ENCODE results near the gene TNFRSF18.
"Not testable (repeated sequence)": the region's sequence is repeated elsewhere in the genome, so short reads cannot be mapped to it uniquely, and the experiment has no call there.

The TNFRSF18 gene

GRCh38 chr1:1206376-1206965, at the start of gene TNFRSF18:
TNFRSF18 (minus strand) TSS chr1:1206592; CDS start chr1:1206571, 21 bp downstream.
- DNase-seq (ENCODE audit: low read depth), result no peak

DNA sequence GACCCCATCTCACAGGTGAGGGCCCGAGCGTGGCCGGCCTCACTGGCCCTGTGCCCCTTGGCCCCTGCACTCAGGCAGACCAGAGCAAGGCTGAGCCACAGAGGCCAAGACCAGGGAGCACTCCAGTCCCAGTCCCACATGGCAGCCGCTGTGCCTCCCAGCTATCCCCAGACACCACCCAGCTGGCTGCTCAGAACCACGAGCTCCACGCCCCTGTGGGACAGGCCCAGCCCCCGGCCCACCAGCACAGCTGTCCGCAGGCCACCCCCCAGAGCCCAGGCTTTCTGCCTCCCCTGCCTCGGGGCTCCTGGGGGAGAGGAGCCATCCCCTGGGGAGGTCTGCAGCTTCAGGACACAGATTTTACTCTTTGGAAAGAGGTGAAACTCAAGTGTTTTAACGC, 49.2 kb upstream of the TNFRSF18 start:
- no peak for DNase-seq (ENCODE audit: low read depth)

- no peak for DNase-seq (ENCODE audit: low read depth)
Observed at GRCh38 chr1:1255078-1255477, 48.7 kb upstream of the TNFRSF18 start.

- no peak for DNase-seq (ENCODE audit: low read depth)
Observed at GRCh38 chr1:1254667-1254998, 48.2 kb upstream of the TNFRSF18 start.

GRCh38 chr1:1253972-1254666, 47.7 kb upstream of the TNFRSF18 start:
- no peak for DNase-seq (ENCODE audit: low read depth)

DNA sequence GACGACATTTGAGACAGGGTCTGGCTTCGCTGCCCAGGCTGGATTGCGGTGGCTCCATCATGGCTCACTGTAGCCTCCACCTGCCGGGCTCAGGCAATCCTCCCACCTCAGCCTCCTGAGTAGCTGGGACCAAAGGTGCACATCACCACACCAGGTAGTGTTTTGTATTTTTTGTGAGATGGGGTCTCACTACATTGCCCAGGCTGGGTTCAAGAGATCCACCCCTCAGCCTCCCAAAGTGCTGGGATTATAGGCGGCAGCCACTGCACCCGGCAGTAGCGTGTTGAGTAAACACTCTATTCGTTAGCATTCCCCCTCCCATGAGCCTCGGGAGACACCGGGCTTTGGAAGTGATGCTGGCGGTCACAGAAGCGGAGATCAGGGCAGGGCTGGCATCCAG, 46.9 kb upstream of the TNFRSF18 start:
- DNase-seq (ENCODE audit: low read depth), result no peak

GRCh38 chr1:1250786-1251284, 44.4 kb upstream of the TNFRSF18 start:
- DNase-seq (ENCODE audit: low read depth), result peak; percentile 40

DNA sequence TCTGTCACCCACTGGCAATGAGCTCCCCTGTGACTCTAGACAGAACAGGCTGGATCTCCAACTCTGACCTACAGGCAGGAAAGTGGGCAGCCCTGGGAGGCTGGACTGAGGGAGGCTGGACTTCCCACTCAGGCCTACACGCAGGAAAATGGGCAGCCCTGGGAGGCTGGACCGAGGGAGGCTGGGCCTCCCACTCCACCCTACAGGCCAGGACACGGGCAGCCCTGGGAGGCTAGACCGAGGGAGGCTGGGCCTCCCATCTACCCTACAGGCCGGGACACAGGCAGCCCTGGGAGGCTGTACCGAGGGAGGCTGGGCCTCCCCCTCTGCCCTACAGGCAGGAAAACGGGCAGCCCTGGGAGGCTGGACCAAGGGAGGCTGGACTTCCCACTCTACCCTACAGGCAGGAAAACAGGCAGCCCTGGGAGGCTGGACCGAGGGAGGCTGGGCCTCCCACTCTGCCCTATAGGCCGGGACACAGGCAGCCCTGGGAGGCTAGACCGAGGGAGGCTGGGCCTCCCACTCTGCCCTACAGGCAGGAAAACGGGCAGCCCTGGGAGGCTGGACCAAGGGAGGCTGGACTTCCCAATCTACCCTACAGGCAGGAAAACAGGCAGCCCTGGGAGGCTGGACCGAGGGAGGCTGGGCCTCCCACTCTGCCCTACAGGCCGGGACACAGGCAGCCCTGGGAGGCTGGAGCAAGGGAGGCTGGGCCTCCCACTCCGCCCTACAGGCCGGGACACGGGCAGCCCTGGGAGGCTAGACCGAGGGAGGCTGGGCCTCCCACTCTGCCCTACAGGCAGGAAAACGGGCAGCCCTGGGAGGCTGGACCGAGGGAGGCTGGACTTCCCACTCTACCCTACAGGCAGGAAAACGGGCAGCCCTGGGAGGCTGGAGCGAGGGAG, 41.9 kb upstream of the TNFRSF18 start:
- not testable (repeated sequence) for DNase-seq (ENCODE audit: low read depth)

GRCh38 chr1:1247341-1247913, 41.0 kb upstream of the TNFRSF18 start:
- DNase-seq (ENCODE audit: low read depth), result no peak

DNA sequence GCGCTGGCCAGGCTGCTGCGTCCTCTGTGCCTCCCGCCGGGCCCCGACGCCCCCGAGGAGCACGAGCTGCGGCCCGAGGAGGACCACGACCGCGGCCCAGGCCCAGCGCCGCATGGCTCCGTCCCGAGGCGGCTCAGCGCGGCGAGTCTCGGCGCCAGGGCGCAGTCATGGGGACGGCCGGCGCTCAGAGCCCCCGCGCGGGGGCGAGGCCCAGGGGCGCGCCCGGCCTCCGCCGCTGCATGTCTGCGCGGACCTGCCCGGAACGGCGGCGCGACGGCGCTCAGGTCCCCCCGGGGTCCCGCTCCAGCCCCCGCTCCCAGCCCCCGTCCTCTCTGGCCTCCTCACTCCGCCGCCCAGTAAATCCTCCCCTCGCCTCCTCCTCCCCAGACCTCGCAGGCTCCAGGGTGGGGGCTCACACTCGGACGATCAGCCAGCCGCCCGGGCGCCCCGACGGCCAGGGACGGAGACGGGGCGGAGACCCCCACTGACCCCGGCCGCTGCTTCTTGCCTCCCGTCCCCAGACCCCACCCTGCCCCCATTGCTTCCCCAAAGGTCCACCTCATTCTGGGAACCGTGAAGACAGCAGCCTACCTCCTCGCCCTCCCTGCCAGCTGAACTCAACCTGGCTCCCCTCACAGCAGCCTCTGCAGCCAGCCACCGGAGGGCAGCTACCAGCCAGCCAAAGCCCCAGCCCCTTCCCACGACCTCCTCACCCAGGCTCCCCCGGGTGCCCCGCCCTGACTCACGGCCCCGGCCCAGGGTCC, 40.4 kb upstream of the TNFRSF18 start, which contains the start of gene C1QTNF12:
Gene C1QTNF12 (minus strand): TSS at position 146 of the 764 bp plus-strand sequence. CDS start 32 bp downstream, at position 114.
- DNase-seq (ENCODE audit: low read depth), result no peak

DNA sequence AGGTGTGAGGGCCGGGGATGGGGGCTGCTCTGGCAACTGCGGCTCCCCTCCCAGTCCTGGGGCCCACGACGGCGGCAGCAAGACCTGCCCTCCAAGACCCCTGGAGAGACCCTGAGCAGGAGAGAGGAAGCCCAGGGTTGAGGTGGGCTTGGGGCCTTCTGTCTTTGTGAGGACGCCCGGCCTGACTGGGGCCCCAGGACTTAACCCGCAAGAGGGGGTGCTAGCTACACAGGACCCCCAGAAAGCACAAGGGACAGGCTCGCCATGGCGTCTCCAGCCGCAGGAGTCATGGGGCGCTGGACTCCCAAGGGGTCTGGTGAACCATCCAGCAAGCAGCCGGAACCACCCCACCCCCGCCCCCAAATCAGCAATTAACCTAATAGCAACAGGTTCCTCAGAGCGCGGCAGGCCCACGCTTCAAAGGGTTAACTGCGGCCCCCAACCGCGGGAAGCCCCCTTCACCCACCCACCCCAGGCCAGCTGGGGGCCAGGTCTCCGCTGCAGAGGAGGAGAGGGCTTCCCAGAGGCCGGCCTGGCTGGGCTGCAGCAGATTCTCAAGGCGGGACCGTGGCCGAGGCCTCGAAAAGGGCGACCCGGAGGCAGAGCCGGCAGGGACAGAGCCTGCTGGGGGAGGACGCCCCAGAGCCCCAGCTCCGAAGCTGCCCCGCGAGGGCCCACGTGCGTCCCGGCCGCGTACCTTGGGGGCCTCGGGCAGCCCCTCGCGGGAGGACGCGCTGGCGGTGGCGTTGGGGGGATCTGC, 39.6 kb upstream of the TNFRSF18 start:
- no peak for DNase-seq (ENCODE audit: low read depth)

- DNase-seq (ENCODE audit: low read depth), result no peak
Observed at GRCh38 chr1:1245178-1245816, 38.9 kb upstream of the TNFRSF18 start.

GRCh38 chr1:1244192-1244811, 37.9 kb upstream of the TNFRSF18 start:
- no peak for DNase-seq (ENCODE audit: low read depth)

- DNase-seq (ENCODE audit: low read depth), result no peak
Observed at GRCh38 chr1:1243807-1244191, 37.4 kb upstream of the TNFRSF18 start.

GRCh38 chr1:1243266-1243660, 36.9 kb upstream of the TNFRSF18 start:
- DNase-seq (ENCODE audit: low read depth), result no peak

DNA sequence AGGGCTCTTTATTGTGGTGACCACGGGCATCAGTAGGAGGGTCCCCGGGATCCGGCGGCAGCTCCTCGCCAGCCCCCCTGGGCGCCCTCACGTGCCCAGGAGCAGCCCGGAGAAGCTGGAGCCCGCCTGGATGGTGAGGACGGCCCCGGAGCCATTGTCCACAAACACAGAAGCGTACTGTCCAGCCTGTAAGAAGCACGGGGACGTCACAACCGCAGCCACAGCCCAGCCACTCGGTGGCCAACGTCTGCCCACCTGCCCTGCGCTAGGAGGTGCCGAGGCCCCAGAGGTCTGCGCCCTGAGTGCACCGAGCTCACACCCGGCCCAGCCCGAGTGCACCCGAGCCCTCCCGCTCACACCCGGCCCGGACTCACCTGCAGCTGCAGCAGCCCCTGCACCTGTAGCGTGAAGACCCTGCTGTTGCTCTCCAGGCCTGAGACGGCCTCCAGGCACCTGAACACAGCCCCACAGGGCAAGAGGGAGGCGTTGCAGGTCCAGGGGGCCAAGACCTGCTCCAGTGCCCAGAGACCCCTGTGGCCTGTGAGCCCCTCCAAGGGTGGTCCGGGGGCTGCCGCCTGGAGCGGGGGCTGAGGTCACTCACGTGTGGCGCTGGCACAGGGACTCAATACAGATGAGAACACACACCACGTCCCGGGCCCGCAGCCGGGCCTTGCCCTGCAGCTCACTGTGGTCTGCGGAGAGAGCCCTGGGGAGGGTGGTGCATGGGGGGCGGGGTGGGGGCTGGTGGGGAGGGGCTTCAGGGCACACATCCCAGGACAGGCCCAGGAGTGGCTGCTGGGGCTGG, 36.3 kb upstream of the TNFRSF18 start:
- DNase-seq (ENCODE audit: low read depth), result no peak

GRCh38 chr1:1241588-1242219, 35.3 kb upstream of the TNFRSF18 start:
- DNase-seq (ENCODE audit: low read depth), result no peak

- DNase-seq (ENCODE audit: low read depth), result no peak
Observed at GRCh38 chr1:1240822-1241587, 34.6 kb upstream of the TNFRSF18 start.

Data from activated T-cell treated with anti-CD3 and anti-CD28 coated beads for 1 hour (primary cell).